ENCODE data around the gene SCMH1. TPM values are rescaled to one million over a fixed set of nuclear protein-coding genes. Genes with fewer than 3 reads are reported as not detected.

SCMH1 gene
- total RNA-seq, 4 donors from 2014 or later, result 45.6 to 102 (median 82.5) TPM

- TF ChIP-seq EP300 (IDR thresholded peaks at IDR 0.05) (no peak), CTCF (IDR thresholded peaks at IDR 0.05) (no peak), POLR2A (IDR thresholded peaks at IDR 0.05) (no peak), POLR2AphosphoS5 (IDR thresholded peaks at IDR 0.05) (no peak)
- 53 to 87% methylated on average over 3 of the region's 3 CpGs for WGBS, 2 donors (ENCODE audit: low coverage in 1 of 2)
- H3K36me3 ChIP-seq, result peaks cover 0 to 94% of the 10 kb centered on the region in 2 donors
- peaks cover 0 to 28% (median 0%) of the 10 kb centered on the region in 3 donors for H3K4me1 ChIP-seq
- no peaks in the 10 kb centered on the region for H3K9me3 ChIP-seq
- no peaks in the 10 kb centered on the region for H3K27me3 ChIP-seq
- H3K4me3 ChIP-seq, result no peak overlapping the region
- ATAC-seq, result no peak
- H3K27ac ChIP-seq, result no peak overlapping the region
Observed at GRCh38 chr1:40988280-40988679, 253.8 kb downstream of the SCMH1 start.

- Histone ChIP-seq H3K9me3 (no peaks in the 10 kb centered on the region), H3K36me3 (peaks cover 0 to 88% of the 10 kb centered on the region in 2 donors), H3K27me3 (no peaks in the 10 kb centered on the region), H3K4me3 (no peak overlapping the region), H3K27ac (no peak overlapping the region), H3K4me1 (peaks cover 0 to 34% (median 3%) of the 10 kb centered on the region in 3 donors)
- WGBS, 2 donors (ENCODE audit: low coverage in 1 of 2), result 76 to 91% methylated on average over 4 to 9 of the region's 9 CpGs
- no peak for TF ChIP-seq CTCF (IDR thresholded peaks at IDR 0.05)
- TF ChIP-seq POLR2AphosphoS5 (IDR thresholded peaks at IDR 0.05), result no peak
- TF ChIP-seq POLR2A (IDR thresholded peaks at IDR 0.05), result no peak
- no peak for TF ChIP-seq EP300 (IDR thresholded peaks at IDR 0.05)
- ATAC-seq, result no peak
Observed at GRCh38 chr1:40987439-40988276, 254.4 kb downstream of the SCMH1 start.

- no peak overlapping the region for H3K4me3 ChIP-seq
- TF ChIP-seq POLR2A (IDR thresholded peaks at IDR 0.05), result no peak
- TF ChIP-seq POLR2AphosphoS5 (IDR thresholded peaks at IDR 0.05), result no peak
- no peak for TF ChIP-seq CTCF (IDR thresholded peaks at IDR 0.05)
- no peak for TF ChIP-seq EP300 (IDR thresholded peaks at IDR 0.05)
- H3K4me1 ChIP-seq, result peaks cover 0 to 41% (median 3%) of the 10 kb centered on the region in 3 donors
- WGBS, 2 donors (ENCODE audit: low coverage in 1 of 2), result 77 to 100% methylated on average over 1 to 3 of the region's 3 CpGs
- no peak overlapping the region for H3K27ac ChIP-seq
- no peak for ATAC-seq
- no peaks in the 10 kb centered on the region for H3K27me3 ChIP-seq
- H3K36me3 ChIP-seq, result peaks cover 0 to 81% of the 10 kb centered on the region in 2 donors
- no peaks in the 10 kb centered on the region for H3K9me3 ChIP-seq
Observed at GRCh38 chr1:40986956-40987355, 255.2 kb downstream of the SCMH1 start.

- no peak for ATAC-seq
- 87 to 94% methylated on average over 3 to 8 of the region's 10 CpGs for WGBS, 2 donors (ENCODE audit: low coverage in 1 of 2)
- no peak overlapping the region for H3K27ac ChIP-seq
- H3K4me3 ChIP-seq, result no peak overlapping the region
- TF ChIP-seq POLR2AphosphoS5 (IDR thresholded peaks at IDR 0.05), result no peak
- no peak for TF ChIP-seq POLR2A (IDR thresholded peaks at IDR 0.05)
- no peak for TF ChIP-seq CTCF (IDR thresholded peaks at IDR 0.05)
- TF ChIP-seq EP300 (IDR thresholded peaks at IDR 0.05), result no peak
- peaks cover 0 to 75% of the 10 kb centered on the region in 2 donors for H3K36me3 ChIP-seq
- H3K9me3 ChIP-seq, result no peaks in the 10 kb centered on the region
- no peaks in the 10 kb centered on the region for H3K27me3 ChIP-seq
- H3K4me1 ChIP-seq, result peaks cover 0 to 47% (median 6%) of the 10 kb centered on the region in 3 donors
Observed at GRCh38 chr1:40986328-40986783, 255.8 kb downstream of the SCMH1 start.

GRCh38 chr1:40985875-40986274, 256.2 kb downstream of the SCMH1 start:
- Histone ChIP-seq H3K36me3 (peaks cover 0 to 70% of the 10 kb centered on the region in 2 donors), H3K4me1 (peaks cover 0 to 52% (median 11%) of the 10 kb centered on the region in 3 donors), H3K27ac (peak overlapping the region in 1 of 4 donors; percentile 44), H3K27me3 (no peaks in the 10 kb centered on the region), H3K4me3 (no peak overlapping the region), H3K9me3 (no peaks in the 10 kb centered on the region)
- TF ChIP-seq EP300 (IDR thresholded peaks at IDR 0.05), result no peak
- TF ChIP-seq POLR2AphosphoS5 (IDR thresholded peaks at IDR 0.05), result no peak
- TF ChIP-seq CTCF (IDR thresholded peaks at IDR 0.05), result no peak
- TF ChIP-seq POLR2A (IDR thresholded peaks at IDR 0.05), result no peak
- WGBS, 2 donors (ENCODE audit: low coverage in 1 of 2), result 82 to 100% methylated on average over 3 of the region's 3 CpGs
- ATAC-seq, result no peak

Data from gastroesophageal sphincter (tissue), 4 donors.